Neural cell (in vitro differentiated cells): ENCODE measurements around the gene FAM76B. TPM values are rescaled to one million over a fixed set of nuclear protein-coding genes. Genes with fewer than 3 reads are reported as not detected.

Experiments
- H2AFZ ChIP-seq: fragments of 200-600, 300-800 bp; sonication (generic), shearing (Covaris generic); 2 replicates; pipeline ENCODE4 v1.6.0; 2014; ENCODE audit warnings: low read depth, mild to moderate bottlenecking, antibody characterized with exemption, low read length, moderate library complexity
- H3F3A ChIP-seq: fragments of 200-600 bp; shearing (Covaris generic); 2 replicates; pipeline ENCODE4 v1.6.1; 2016; ENCODE audit warnings: mild to moderate bottlenecking, moderate library complexity, mixed read lengths, antibody characterized with exemption, low read length; ENCODE audit not compliant: insufficient read depth, poor library complexity, severe bottlenecking
- H3K27ac ChIP-seq: fragments of 200-600, 300-800 bp; sonication (generic), shearing (Covaris generic); 2 replicates; pipeline ENCODE4 v1.5.1; 2014; ENCODE audit warnings: mild to moderate bottlenecking, low read length, moderate library complexity
- H3K27me3 ChIP-seq: fragments of 300-800, 200-600 bp; sonication (generic), shearing (Covaris generic); 2 replicates; pipeline ENCODE4 v1.6.0; 2014; ENCODE audit warnings: mild to moderate bottlenecking, low read depth, low read length, moderate library complexity; ENCODE audit not compliant: insufficient read depth
- H3K36me3 ChIP-seq: fragments of 300-800, 200-600 bp; sonication (generic), shearing (Covaris generic); 2 replicates; pipeline ENCODE4 v1.5.1; 2014; ENCODE audit warnings: mild to moderate bottlenecking, antibody characterized with exemption, low read length, moderate library complexity; ENCODE audit not compliant: insufficient read depth
- H3K4me2 ChIP-seq: fragments of 300-800, 200-600 bp; sonication (generic), shearing (Covaris generic); 2 replicates; pipeline ENCODE4 v1.6.0; 2014; ENCODE audit warnings: mild to moderate bottlenecking, low read length
- H3K4me3 ChIP-seq: fragments of 300-800, 200-600 bp; sonication (generic), shearing (Covaris generic); 2 replicates; pipeline ENCODE4 v1.5.1; 2014; ENCODE audit warnings: mild to moderate bottlenecking, low read length, moderate library complexity
- H3K79me2 ChIP-seq: fragments of 200-600 bp; shearing (Covaris generic); replicated peaks from 2 replicates; pipeline ENCODE4 v1.6.0; 2014; ENCODE audit warnings: mild to moderate bottlenecking, low read length, moderate library complexity; ENCODE audit not compliant: insufficient read depth
- H3K9ac ChIP-seq: fragments of 300-800, 200-600 bp; sonication (generic), shearing (Covaris generic); 2 replicates; pipeline ENCODE4 v1.6.1; 2016; ENCODE audit warnings: mild to moderate bottlenecking, low read length, mixed read lengths
- H3K9me2 ChIP-seq: fragments of 200-600 bp; shearing (Covaris generic); 2 replicates; pipeline ENCODE4 v1.6.1; 2016; ENCODE audit warnings: mild to moderate bottlenecking, low read length, mixed read lengths; ENCODE audit not compliant: insufficient read depth
- H3K9me3 ChIP-seq: fragments of 200-600, 300-800 bp; sonication (generic), shearing (Covaris generic); 2 replicates; pipeline ENCODE4 v1.6.1; 2016; ENCODE audit warnings: mild to moderate bottlenecking, mixed run types, low read length, moderate library complexity, mixed read lengths
- H4K20me1 ChIP-seq: fragments of 200-600 bp; shearing (Covaris generic); 2 replicates; pipeline ENCODE4 v1.6.1; 2016; ENCODE audit warnings: mild to moderate bottlenecking, mixed run types; ENCODE audit not compliant: insufficient read depth
- CTCF ChIP-seq: fragments of 450-650 bp; IDR thresholded peaks from 2 replicates; pipeline ENCODE4 v1.5.1; 2014; ENCODE audit warnings: antibody characterized with exemption, mild to moderate bottlenecking, moderate library complexity; ENCODE audit not compliant: poor library complexity, severe bottlenecking
- EP300 ChIP-seq: fragments of 450-650 bp; conservative IDR thresholded peaks from 2 replicates; pipeline ENCODE4 v1.6.1; 2014; ENCODE audit warnings: antibody characterized with exemption, mild to moderate bottlenecking, moderate library complexity; ENCODE audit not compliant: poor library complexity, severe bottlenecking
- EZH2 ChIP-seq: fragments of 200-600, 300-800 bp; shearing (Covaris generic), sonication (generic); IDR thresholded peaks from 2 replicates; pipeline ENCODE4 v1.6.1; 2014; ENCODE audit warnings: antibody characterized with exemption, low read length, borderline replicate concordance, mild to moderate bottlenecking; ENCODE audit not compliant: insufficient read depth, poor library complexity, severe bottlenecking
- MXI1 ChIP-seq: fragments of 450-650 bp; conservative IDR thresholded peaks from 2 replicates; pipeline ENCODE4 v1.6.1; 2014; ENCODE audit warnings: antibody characterized with exemption, mild to moderate bottlenecking; ENCODE audit not compliant: poor library complexity, severe bottlenecking
- POLR2AphosphoS5 ChIP-seq: IDR thresholded peaks from 2 replicates; pipeline ENCODE4 v1.6.1; 2012
- RAD21 ChIP-seq: fragments of 450-650 bp; conservative IDR thresholded peaks from 2 replicates; pipeline ENCODE4 v1.6.1; 2014; ENCODE audit warnings: antibody characterized with exemption, mild to moderate bottlenecking, moderate library complexity
- REST ChIP-seq: IDR thresholded peaks from 2 replicates; pipeline ENCODE4 v1.6.1; 2012; ENCODE audit warnings: borderline replicate concordance
- SMC3 ChIP-seq: fragments of 450-650 bp; conservative IDR thresholded peaks from 2 replicates; pipeline ENCODE4 v1.6.1; 2014; ENCODE audit warnings: antibody characterized with exemption, mild to moderate bottlenecking, moderate library complexity; ENCODE audit not compliant: poor library complexity
- TAF1 ChIP-seq: IDR thresholded peaks from 2 replicates; pipeline ENCODE4 v1.6.1; 2012; ENCODE audit warnings: low read depth
- polyA plus RNA-seq: library from polyadenylated mRNA; depleted of rRNA; stranded (reverse); fragments of >200 nt; gene quantifications from 2 replicates; pipeline ENCODE4 v1.2.3, GENCODE V29; 2014

The FAM76B gene
- polyA plus RNA-seq, 1 donor from 2014 or later = 139 TPM

GRCh38 chr11:95760941-95761340 lies 28.6 kb downstream of the FAM76B start:
- TF ChIP-seq EZH2 (no peak), MXI1 (no peak), POLR2AphosphoS5 (no peak), RAD21 (no peak), EP300 (no peak), TAF1 (no peak), REST (no peak), CTCF (no peak), SMC3 (no peak)
- Histone ChIP-seq H3K36me3 (no peaks in the 10 kb centered on the region), H4K20me1 (no peaks in the 10 kb centered on the region), H3F3A (no peaks in the 10 kb centered on the region), H3K9me2 (no peaks in the 10 kb centered on the region), H3K4me2 (no peak overlapping the region), H3K4me3 (no peak overlapping the region), H3K79me2 (no peaks in the 10 kb centered on the region), H3K27ac (no peak overlapping the region), H2AFZ (no peak overlapping the region), H3K9me3 (no peaks in the 10 kb centered on the region), H3K9ac (no peak overlapping the region), H3K27me3 (no peaks in the 10 kb centered on the region)

- no peaks in the 10 kb centered on the region for H4K20me1 ChIP-seq
- H3F3A ChIP-seq = no peaks in the 10 kb centered on the region
- no peaks in the 10 kb centered on the region for H3K27me3 ChIP-seq
- no peaks in the 10 kb centered on the region for H3K9me2 ChIP-seq
- H3K4me3 ChIP-seq = no peak overlapping the region
- H3K9me3 ChIP-seq = no peaks in the 10 kb centered on the region
- H3K9ac ChIP-seq = no peak overlapping the region
- H3K4me2 ChIP-seq = no peak overlapping the region
- TF ChIP-seq POLR2AphosphoS5 = no peak
- no peak for TF ChIP-seq EZH2
- TF ChIP-seq EP300 = no peak
- no peak for TF ChIP-seq CTCF
- TF ChIP-seq RAD21 = no peak
- TF ChIP-seq REST = no peak
- TF ChIP-seq TAF1 = no peak
- TF ChIP-seq MXI1 = no peak
- no peak for TF ChIP-seq SMC3
- no peaks in the 10 kb centered on the region for H3K79me2 ChIP-seq
- H3K27ac ChIP-seq = no peak overlapping the region
- no peaks in the 10 kb centered on the region for H3K36me3 ChIP-seq
- no peak overlapping the region for H2AFZ ChIP-seq
These were observed 38.1 kb downstream of the FAM76B start for GRCh38 chr11:95751515-95751914.
